Ectodermal cell (in vitro differentiated cells): ENCODE data around the gene MRAS.

Experiments used
- H3K27ac ChIP-seq: 2 replicates; pipeline ENCODE4 v1.7.0; 2013; ENCODE audit warnings: mild to moderate bottlenecking, low read depth, low read length; ENCODE audit not compliant: insufficient read depth, poor library complexity, severe bottlenecking
- H3K27me3 ChIP-seq: 2 replicates; pipeline ENCODE4 v1.7.0; 2013; ENCODE audit warnings: mild to moderate bottlenecking, low read length; ENCODE audit not compliant: insufficient read depth, control insufficient read depth, poor library complexity, severe bottlenecking
- H3K36me3 ChIP-seq: one replicate; pipeline ENCODE4 v1.7.0; 2013; ENCODE audit warnings: low read length; ENCODE audit not compliant: control insufficient read depth, insufficient read depth
- H3K4me1 ChIP-seq: one replicate; pipeline ENCODE4 v1.7.0; 2013; ENCODE audit warnings: low read length; ENCODE audit not compliant: control insufficient read depth, insufficient read depth
- H3K4me3 ChIP-seq: 2 replicates; pipeline ENCODE4 v1.7.0; 2013; ENCODE audit warnings: low read depth, low read length, control low read depth; ENCODE audit not compliant: insufficient read depth
- H3K9me3 ChIP-seq: 2 replicates; pipeline ENCODE4 v1.7.0; 2013; ENCODE audit warnings: mild to moderate bottlenecking, low read length, moderate library complexity; ENCODE audit not compliant: control insufficient read depth
- WGBS, 2 experiments: methylation state at CpG; one replicate each; pipeline ENCODE4 v1.1.7; 2013; ENCODE audit warnings: missing lambda C conversion rate in 2 of 2; 5-methylcytosine and 5-hydroxymethylcytosine counted together

The MRAS gene

DNA sequence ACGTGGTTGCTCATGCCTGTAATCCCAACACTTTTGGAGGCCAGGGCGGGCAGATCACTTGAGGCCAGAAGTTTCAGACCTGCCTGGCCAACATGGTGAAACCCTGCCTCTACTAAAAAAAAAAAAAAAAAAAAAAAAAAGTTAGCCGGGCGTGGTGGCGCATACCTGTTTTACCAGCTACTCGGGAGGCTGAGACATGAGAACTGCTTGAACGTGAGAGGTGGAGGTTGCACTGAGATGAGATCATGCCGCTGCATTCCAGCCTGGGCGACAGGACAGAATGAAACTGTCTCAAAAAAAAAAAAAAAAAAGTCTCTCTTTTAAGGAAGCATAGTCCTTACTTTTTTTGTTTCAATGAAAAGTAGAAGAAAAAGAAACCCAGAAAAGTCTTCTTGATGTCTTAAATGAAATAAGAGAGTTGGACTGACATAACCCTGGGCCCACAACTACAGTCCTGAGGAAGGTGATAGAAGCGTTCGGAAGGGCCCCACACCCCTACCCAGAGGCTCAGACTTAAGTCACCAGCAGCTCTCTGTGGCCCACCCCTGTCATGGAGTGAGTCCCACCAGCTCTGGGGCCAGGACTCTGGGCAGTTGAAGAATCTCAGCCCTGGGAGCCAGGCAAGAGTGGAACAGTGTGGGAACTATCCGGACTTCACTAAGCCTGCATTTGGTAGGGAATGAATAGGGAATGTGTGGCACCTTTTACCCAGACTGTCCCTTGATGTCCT lies 21.3 kb upstream of the MRAS start:
- WGBS, 2 experiments: 88 to 92% methylated on average over 12 of the region's 12 CpGs
- no peaks in the 10 kb centered on the region for H3K27me3 ChIP-seq
- no peaks in the 10 kb centered on the region for H3K9me3 ChIP-seq
- no peak overlapping the region for H3K27ac ChIP-seq
- no peak overlapping the region for H3K4me3 ChIP-seq
- H3K4me1 ChIP-seq: peaks cover 6% of the 10 kb centered on the region
- no peaks in the 10 kb centered on the region for H3K36me3 ChIP-seq

DNA sequence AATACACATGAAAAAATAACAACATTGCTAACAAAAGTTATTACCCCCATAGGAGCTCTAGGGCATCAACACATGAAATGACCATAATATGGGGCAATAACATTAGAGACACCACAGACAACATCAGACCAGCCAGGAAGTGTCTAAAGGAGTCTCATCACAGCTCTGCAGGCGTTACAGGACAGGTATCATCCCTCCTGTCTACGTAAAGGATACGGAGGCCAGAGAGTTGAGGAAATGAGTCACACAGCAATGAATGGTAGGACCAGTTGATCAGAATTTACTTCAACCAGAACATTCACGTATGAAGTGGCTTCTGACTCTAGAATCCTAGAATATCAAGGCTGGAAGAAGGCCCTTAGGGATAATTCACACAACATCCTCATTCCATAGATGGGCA lies 20.5 kb upstream of the MRAS start:
- no peak overlapping the region for H3K27ac ChIP-seq

DNA sequence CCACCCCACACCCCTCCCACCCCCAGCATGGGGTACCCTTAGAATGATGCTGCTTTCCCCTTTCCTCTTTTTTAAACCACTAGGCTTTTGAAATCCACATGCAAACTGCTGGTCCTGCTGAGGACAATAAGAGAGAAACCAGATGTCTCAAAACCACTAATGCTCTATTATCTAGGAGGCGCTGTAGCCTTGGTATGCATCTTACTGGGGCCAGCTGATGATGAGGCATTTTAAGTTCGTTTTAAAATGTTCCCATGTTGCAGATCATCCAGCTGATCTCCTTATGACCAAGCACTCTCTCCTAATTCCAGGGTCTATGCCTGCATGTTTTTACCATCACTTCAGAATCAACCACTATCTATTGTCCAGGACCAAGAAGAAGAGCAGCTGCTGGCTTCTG lies 20.0 kb upstream of the MRAS start:
- H3K36me3 ChIP-seq: no peaks in the 10 kb centered on the region
- H3K4me3 ChIP-seq: no peak overlapping the region
- H3K4me1 ChIP-seq: peaks cover 6% of the 10 kb centered on the region
- no peaks in the 10 kb centered on the region for H3K9me3 ChIP-seq
- 49 to 51% methylated on average over 2 of the region's 2 CpGs for WGBS, 2 experiments
- H3K27ac ChIP-seq: no peak overlapping the region
- no peaks in the 10 kb centered on the region for H3K27me3 ChIP-seq

More for the DNA sequence above, 20.5 kb upstream of the MRAS start:
- 91 to 96% methylated on average over 4 of the region's 4 CpGs for WGBS, 2 experiments
- Histone ChIP-seq H3K27me3 (no peaks in the 10 kb centered on the region), H3K36me3 (no peaks in the 10 kb centered on the region), H3K9me3 (no peaks in the 10 kb centered on the region), H3K4me3 (no peak overlapping the region), H3K4me1 (peaks cover 6% of the 10 kb centered on the region)

DNA sequence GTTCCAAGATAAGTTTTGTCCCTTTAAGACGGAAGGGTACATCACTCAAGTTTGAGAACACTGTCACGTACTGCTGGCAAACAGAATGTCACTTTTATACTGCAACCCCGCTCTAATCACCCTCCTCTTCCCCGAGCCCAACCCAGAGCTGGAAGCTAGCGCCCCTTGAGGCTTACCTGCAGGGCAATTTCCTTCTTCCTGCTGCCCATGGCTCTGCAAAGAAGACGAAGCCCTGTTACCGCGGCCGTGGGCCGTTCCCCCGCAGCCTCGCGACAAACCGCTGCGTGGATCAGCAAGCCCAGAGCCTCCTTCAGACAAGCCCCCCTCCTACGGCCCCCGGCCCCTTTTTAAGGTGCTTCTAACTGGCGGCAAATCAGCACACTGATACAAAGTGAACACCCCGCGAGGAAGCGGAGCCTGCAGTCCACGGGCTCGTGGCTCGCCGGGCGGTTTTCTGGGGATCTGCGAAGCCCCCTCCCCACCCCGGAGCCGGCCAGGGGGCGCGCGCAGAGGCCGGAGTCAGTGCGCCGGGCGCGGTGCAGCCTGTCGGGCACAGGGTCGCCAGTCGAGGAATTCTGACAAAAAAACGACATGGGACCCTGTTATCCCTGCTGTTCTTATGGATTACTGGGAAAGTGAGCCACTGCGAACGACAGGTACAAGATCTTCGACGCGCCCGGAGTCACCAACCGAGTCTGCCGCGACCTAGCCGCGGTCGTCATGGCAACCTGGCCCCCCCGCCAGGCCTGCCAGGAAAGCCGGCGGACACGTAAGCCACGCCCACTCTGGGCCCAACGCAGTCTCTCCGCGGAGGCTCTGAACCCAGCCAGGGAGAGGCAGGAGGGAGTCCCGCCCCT lies 19.0 kb upstream of the MRAS start, which contains the start of gene NME9:
Gene NME9, minus strand, starts transcription at position 725 of the 857 bp plus-strand sequence. Its CDS starts 516 bp downstream, at position 209.
- Histone ChIP-seq H3K4me3 (peak within 1 kb of the TSS; percentile 84), H3K27ac (no peak within 1 kb of the TSS), H3K27me3 (no peaks in the 10 kb centered on the region), H3K4me1 (peaks cover 6% of the 10 kb centered on the region), H3K9me3 (no peaks in the 10 kb centered on the region), H3K36me3 (no peaks in the 10 kb centered on the region)
- 1% methylated on average over 62 of the region's 62 CpGs for WGBS, 2 experiments

DNA sequence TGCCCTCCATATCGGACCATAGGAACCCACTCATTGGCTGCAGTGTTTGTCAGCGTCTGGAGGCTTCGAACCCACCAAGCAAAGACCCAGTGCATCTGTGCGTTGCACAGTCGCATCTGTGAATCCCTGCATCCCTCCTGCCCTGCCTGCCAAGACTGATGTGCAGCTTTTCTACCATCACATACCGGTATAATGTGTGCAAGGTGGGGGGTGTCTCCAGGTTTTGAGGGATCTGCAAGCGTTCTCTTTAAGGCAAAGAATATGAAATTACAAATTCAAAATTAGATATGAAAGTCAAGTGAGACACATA lies 18.4 kb upstream of the MRAS start:
- Histone ChIP-seq H3K4me1 (peaks cover 6% of the 10 kb centered on the region), H3K27me3 (no peaks in the 10 kb centered on the region), H3K27ac (no peak overlapping the region), H3K9me3 (no peaks in the 10 kb centered on the region), H3K4me3 (peak overlapping the region; percentile 84), H3K36me3 (no peaks in the 10 kb centered on the region)
- WGBS, 2 experiments: 3 to 5% methylated on average over 5 to 6 of the region's 7 CpGs

DNA sequence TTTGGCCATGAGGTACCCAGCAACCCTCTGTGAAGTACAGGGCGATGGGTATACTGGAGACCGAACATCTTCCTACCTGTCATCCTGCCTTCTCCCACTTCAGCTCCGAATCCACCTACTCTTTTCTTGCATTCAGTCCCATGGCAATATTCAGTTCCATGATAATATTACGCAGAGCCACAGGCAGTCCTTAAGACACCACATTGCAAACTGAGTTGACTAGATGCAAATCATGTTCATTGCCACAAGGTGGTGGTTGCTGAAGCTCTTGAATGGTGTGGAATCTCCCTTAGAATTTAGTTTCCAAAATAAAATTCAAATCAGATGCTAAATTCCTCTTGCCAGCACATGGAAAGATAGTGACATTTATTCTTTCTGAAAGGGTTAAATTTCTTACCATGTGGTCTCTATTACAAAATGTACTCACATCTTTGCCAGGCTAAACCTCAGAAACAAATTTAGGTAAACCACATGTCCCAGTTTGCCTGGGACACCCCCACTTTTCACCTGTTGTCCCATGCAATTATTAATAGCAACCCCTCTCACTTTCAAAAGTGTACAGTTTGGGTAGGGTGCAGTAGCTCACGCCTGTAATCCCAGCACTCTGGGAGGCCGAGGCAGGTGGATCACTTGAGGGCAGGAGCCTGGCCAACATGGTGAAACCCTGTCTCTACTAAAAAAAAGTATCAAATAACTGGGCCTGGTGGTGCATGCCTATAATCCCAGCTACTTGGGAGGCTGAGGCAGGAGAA lies 17.1 kb upstream of the MRAS start:
- Histone ChIP-seq H3K27ac (no peak overlapping the region), H3K4me3 (no peak overlapping the region), H3K27me3 (no peaks in the 10 kb centered on the region), H3K36me3 (no peaks in the 10 kb centered on the region), H3K9me3 (no peaks in the 10 kb centered on the region), H3K4me1 (peaks cover 6% of the 10 kb centered on the region)
- WGBS, 2 experiments: 92 to 94% methylated on average over 6 of the region's 6 CpGs

DNA sequence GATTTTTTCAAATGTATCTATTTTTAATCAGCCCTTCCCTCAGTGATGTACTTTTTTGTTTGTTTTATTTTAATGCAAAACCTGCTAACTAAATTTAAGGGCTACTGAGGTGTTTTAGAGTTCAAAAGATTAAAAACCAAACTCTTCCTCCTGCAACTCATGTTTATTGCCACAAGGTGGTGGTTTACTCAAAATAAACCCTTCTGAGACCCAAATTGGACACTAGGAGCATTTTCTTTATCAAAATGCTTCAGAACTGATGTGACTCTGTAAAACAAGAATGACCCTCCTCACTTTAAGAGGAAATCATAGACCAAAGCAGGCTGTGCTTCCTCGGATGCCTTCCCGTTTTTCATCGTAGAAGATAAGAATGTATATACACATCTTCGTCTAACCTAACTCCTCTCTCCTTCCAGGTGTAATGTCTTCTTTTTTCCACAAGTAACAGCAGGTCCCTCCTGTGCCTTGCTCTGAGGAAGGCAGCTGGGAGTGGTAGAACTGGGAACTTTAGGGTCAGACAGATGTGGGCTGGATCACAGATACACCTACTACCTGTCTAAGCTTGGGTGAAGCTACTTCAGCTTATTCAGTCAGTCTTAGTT lies 15.8 kb upstream of the MRAS start:
- Histone ChIP-seq H3K4me3 (no peak overlapping the region), H3K36me3 (no peaks in the 10 kb centered on the region), H3K27ac (no peak overlapping the region), H3K27me3 (no peaks in the 10 kb centered on the region), H3K9me3 (no peaks in the 10 kb centered on the region), H3K4me1 (peaks cover 6% of the 10 kb centered on the region)
- 69 to 81% methylated on average over 4 of the region's 4 CpGs for WGBS, 2 experiments

DNA sequence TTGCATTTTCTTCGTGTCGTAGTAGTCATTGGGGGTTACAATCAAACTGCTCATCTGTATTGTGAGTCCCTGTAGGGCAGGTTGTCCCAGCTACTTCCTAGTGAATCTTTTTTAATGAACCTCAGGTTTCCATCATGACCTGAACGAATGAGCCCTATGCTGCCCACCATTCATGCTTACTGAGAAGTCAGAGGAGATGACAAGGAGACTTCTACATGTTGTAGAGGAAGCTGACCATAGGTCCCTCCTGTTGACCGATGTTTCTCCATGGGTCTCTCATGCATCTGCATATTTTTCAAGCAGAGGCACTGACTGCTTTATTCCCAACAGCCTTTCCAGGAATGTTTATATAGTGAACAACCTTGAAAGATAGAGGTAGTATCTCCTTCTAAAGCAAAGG lies 13.8 kb upstream of the MRAS start:
- no peaks in the 10 kb centered on the region for H3K9me3 ChIP-seq
- WGBS, 2 experiments: 93 to 96% methylated on average over 4 of the region's 4 CpGs
- no peaks in the 10 kb centered on the region for H3K27me3 ChIP-seq
- H3K27ac ChIP-seq: no peak overlapping the region
- H3K4me1 ChIP-seq: no peaks in the 10 kb centered on the region
- H3K36me3 ChIP-seq: no peaks in the 10 kb centered on the region
- no peak overlapping the region for H3K4me3 ChIP-seq

DNA sequence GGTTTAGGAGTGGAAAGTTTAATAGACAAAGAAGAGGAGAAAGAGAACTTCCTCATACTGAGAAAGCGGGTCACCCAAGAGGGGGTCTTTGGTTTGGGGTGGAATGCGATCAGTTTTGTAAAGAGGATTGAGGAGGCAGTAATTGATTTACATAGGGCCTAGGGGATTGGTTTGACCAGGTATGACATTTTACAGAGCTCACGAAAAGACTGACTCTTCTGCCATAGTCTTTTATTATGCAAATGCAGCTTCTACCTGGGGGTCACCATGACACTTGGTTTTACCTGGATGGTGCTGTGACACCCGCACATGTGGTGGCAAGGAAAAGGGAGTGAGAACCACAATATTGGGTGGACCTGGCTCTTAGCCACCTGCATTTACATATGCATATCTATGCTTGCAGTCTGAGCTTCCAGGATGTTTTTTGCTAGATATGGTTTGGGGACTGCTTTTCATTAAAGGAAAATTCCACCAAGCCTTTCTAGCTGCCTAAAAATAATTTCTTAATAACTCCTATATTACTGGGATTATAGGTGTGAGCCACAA lies 11.9 kb upstream of the MRAS start:
- 75 to 78% methylated on average over 4 of the region's 4 CpGs for WGBS, 2 experiments
- Histone ChIP-seq H3K9me3 (no peaks in the 10 kb centered on the region), H3K27ac (no peak overlapping the region), H3K27me3 (no peaks in the 10 kb centered on the region), H3K36me3 (no peaks in the 10 kb centered on the region), H3K4me3 (no peak overlapping the region), H3K4me1 (no peaks in the 10 kb centered on the region)
